Stimulated activated CD8-positive, alpha-beta memory T cell treated with anti-CD3 and anti-CD28 coated beads, Interleukin-7, amount 100 ng/mL, for 4 hours (primary cell): ENCODE results near the gene GCK.

Experiments
- DNase-seq, 2 donors: peaks; one replicate each; pipeline ENCODE4 v3.0.0-alpha.2; 2020; ENCODE audit warnings: low read depth in 2 of 2

The GCK gene

GRCh38 chr7:44104860-44105771 is 84.1 kb downstream of the GCK start:
- no peak for DNase-seq

- DNase-seq: peak in 1 of 2 donors; percentile 38
Measured at GRCh38 chr7:44103923-44104859, 85.0 kb downstream of the GCK start, which contains the start of gene AEBP1. AEBP1 (plus strand) TSS chr7:44104345; CDS start chr7:44104666, 321 bp downstream.

- no peak for DNase-seq
Measured at GRCh38 chr7:44103566-44103922, 85.7 kb downstream of the GCK start.

GRCh38 chr7:44102846-44103565 is 86.2 kb downstream of the GCK start:
- no peak for DNase-seq

- DNase-seq: no peak
Measured at GRCh38 chr7:44101966-44102845, 87.0 kb downstream of the GCK start.

GRCh38 chr7:44101303-44101965 is 87.8 kb downstream of the GCK start:
- DNase-seq: no peak

GRCh38 chr7:44100458-44101302 is 88.6 kb downstream of the GCK start:
- DNase-seq: no peak

- no peak for DNase-seq
Measured at GRCh38 chr7:44099669-44100068, 89.6 kb downstream of the GCK start.

GRCh38 chr7:44098092-44099068 is 90.9 kb downstream of the GCK start:
- no peak for DNase-seq

- DNase-seq: no peak
Measured at GRCh38 chr7:44097064-44097932, 91.9 kb downstream of the GCK start.

- DNase-seq: no peak
Measured at GRCh38 chr7:44096326-44096881, 92.8 kb downstream of the GCK start.

- DNase-seq: no peak
Measured at GRCh38 chr7:44095781-44096180, 93.5 kb downstream of the GCK start.

GRCh38 chr7:44094883-44095592 is 94.2 kb downstream of the GCK start:
- DNase-seq: no peak

GRCh38 chr7:44094365-44094764 is 94.9 kb downstream of the GCK start:
- no peak for DNase-seq
